ENCODE results near the gene ARHGEF28. TPM values are rescaled to one million over a fixed set of nuclear protein-coding genes. Genes with fewer than 3 reads are reported as not detected.
A peak's percentile ranks its signal among the peaks of the same experiment; 100 is the strongest.

Gene ARHGEF28
- total RNA-seq, 1 experiment from 2014 or later = 0.57 TPM

DNA sequence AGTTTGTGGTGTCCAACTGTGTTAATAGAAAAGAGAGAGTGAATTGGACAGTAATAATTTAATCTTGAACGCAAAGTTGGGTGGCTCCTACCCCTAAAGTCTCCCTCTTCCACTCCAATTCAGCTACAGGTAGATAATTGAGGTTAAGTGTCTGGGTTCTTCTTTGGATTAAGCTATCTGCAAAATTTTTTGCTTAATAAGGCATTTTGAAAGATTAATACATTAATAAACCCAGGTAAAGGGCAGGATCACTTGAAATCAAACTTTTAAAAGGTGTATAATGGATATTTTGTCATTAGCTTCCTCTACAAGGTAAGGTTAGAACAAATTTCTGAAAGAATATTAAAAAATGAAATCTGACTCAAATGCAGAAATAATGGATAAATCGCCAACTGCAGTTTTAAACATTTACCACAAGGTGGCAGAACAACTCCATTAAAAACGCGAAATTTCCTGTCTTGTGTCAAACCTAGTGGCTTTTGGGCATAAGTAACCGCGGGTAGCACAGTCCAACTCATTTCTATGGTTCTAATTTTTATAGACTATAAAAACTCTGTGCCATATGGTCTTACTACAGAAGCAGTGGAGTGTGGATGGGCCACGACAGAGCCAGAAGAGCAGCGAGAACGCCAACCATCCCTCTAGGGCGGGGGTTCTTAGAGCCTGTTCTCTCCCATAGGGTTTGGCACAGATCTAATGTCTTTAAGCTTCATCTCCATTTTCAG lies 276.5 kb downstream of the ARHGEF28 start:
- Mint-ChIP-seq H3K9me3 (peaks cover 3 to 10% of the 10 kb centered on the region in 2 experiments; a peak in 3 of 5 replicates), H3K4me3 (no peak overlapping the region), H3K36me3 (ENCODE audit: insufficient read depth in 1 of 3, low read depth in 3 of 3) (no peaks in the 10 kb centered on the region), H3K4me1 (no peaks in the 10 kb centered on the region), H3K27ac (no peak overlapping the region), H3K27me3 (ENCODE audit: low read depth) (no peaks in the 10 kb centered on the region)
- TF ChIP-seq, protein P1, sequence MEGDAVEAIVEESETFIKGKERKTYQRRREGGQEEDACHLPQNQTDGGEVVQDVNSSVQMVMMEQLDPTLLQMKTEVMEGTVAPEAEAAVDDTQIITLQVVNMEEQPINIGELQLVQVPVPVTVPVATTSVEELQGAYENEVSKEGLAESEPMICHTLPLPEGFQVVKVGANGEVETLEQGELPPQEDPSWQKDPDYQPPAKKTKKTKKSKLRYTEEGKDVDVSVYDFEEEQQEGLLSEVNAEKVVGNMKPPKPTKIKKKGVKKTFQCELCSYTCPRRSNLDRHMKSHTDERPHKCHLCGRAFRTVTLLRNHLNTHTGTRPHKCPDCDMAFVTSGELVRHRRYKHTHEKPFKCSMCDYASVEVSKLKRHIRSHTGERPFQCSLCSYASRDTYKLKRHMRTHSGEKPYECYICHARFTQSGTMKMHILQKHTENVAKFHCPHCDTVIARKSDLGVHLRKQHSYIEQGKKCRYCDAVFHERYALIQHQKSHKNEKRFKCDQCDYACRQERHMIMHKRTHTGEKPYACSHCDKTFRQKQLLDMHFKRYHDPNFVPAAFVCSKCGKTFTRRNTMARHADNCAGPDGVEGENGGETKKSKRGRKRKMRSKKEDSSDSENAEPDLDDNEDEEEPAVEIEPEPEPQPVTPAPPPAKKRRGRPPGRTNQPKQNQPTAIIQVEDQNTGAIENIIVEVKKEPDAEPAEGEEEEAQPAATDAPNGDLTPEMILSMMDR (conservative IDR thresholded peaks at IDR 0.05) = peak; percentile 92
- Histone ChIP-seq H3K27me3 (ENCODE audit: insufficient read depth, low read length) (no peaks in the 10 kb centered on the region), H3K4ac (ENCODE audit: low read depth, low read length) (no peak overlapping the region), H4K8ac (replicated peaks; ENCODE audit: insufficient read length, low read depth, low read length) (no peak overlapping the region), H3K9me3 (ENCODE audit: control insufficient read depth, low read depth, low read length) (no peaks in the 10 kb centered on the region), H3K23ac (ENCODE audit: insufficient read length, low read depth, low read length) (no peak overlapping the region), H3K23me2 (ENCODE audit: insufficient read length, low read depth, low read length, poor library complexity, severe bottlenecking) (no peaks in the 10 kb centered on the region), H3K56ac (ENCODE audit: insufficient read length, low read depth, low read length) (no peak overlapping the region), H3K79me1 (ENCODE audit: insufficient read depth, low read depth, low read length, poor library complexity, severe bottlenecking) (no peaks in the 10 kb centered on the region), H3K18ac (ENCODE audit: insufficient read length, low read depth, low read length) (no peak overlapping the region), H2BK12ac (ENCODE audit: insufficient read length, low read depth, low read length) (no peak overlapping the region), H4K20me1 (ENCODE audit: control insufficient read depth, insufficient read depth, insufficient read length) (no peaks in the 10 kb centered on the region), H2BK20ac (ENCODE audit: low read depth, low read length, poor library complexity, severe bottlenecking) (no peak overlapping the region), H3K4me1 (ENCODE audit: insufficient read depth, low read length) (no peaks in the 10 kb centered on the region), H3K4me2 (ENCODE audit: insufficient read depth, insufficient read length, low read length) (no peak overlapping the region), H4K91ac (ENCODE audit: insufficient read length, low read depth, low read length) (no peak overlapping the region), H3K79me2 (ENCODE audit: insufficient read depth, low read length) (no peaks in the 10 kb centered on the region), H3K14ac (ENCODE audit: insufficient read depth, low read length) (no peak overlapping the region), H2BK5ac (ENCODE audit: insufficient read length, low read length) (no peak overlapping the region), H4K5ac (ENCODE audit: insufficient read length, low read depth, low read length) (no peak overlapping the region), H2AFZ (ENCODE audit: low read length) (peak overlapping the region; percentile 69), H3K27ac (ENCODE audit: insufficient read length, low read depth, low read length) (no peak overlapping the region), H2BK15ac (ENCODE audit: low read depth, low read length) (no peak overlapping the region), H2BK120ac (ENCODE audit: low read depth, low read length, poor library complexity, severe bottlenecking) (no peak overlapping the region), H3T11ph (ENCODE audit: low read length) (no peak overlapping the region), H2AK5ac (ENCODE audit: insufficient read length, low read length) (no peak overlapping the region), H3K9ac (ENCODE audit: extremely low read depth, insufficient read length, low read length) (no peak overlapping the region)
- no CpG with 5 or more reads among the region's 10 CpGs for WGBS (ENCODE audit: extremely low coverage, insufficient read length, low lambda C conversion rate)
- DNase-seq = no peak
